ENCODE measurements around the gene CCL17.
"Not testable (repeated sequence)": the region's sequence is repeated elsewhere in the genome, so short reads cannot be mapped to it uniquely, and the experiment has no call there.

Gene CCL17

DNA sequence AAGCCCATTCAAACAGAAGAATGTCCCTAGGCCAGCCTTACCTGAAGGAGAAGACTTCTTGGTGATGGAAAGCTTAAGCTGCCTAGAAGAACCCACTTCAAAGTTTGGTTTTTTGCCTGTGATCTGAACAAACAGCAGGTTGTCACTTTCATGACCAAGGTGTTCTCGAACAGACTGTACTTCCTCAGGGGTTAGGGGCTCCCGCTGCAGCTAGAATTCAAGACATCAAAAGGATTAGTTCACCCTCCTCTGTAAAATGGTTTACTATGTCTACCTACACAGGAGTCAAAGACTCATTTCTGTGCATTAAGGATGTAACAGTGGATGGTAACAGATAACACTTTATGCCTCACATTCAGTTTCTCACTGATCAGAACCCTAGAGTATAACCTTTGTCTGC lies 29.4 kb downstream of the CCL17 start:
- no peak overlapping the region for H2AFZ ChIP-seq (ENCODE audit: low read depth, low read length)
- H3K27me3 ChIP-seq (ENCODE audit: insufficient read depth, low read length), result no peaks in the 10 kb centered on the region
- H3K36me3 ChIP-seq (ENCODE audit: insufficient read depth, low read length), result peaks cover 87% of the 10 kb centered on the region
- no peaks in the 10 kb centered on the region for H3K9me3 ChIP-seq (ENCODE audit: low read length)
- H3K4me3 ChIP-seq (ENCODE audit: low read length), result no peak overlapping the region
- H3K4me1 ChIP-seq (ENCODE audit: insufficient read depth, low read length), result no peaks in the 10 kb centered on the region

DNA sequence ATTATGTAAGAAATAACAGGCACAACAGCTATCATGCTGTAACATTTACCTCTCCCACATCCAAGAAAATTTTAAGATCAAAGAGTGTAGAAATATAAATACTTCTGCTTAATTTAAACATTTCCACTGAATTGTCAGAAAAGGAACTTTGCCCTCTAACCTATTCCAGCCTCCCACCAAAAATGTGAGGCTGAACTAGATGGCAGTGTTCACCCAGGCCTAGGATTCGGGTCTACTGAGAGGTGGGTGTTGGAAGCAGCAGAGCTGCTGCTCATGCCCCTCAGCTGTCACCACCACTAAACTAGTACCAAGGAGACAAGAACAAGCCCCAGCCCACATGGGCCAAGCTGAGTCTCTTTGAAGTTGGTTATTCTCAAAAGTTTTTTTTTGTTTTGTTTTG lies 31.3 kb downstream of the CCL17 start:
- Histone ChIP-seq H3K27me3 (ENCODE audit: insufficient read depth, low read length) (no peaks in the 10 kb centered on the region), H3K36me3 (ENCODE audit: insufficient read depth, low read length) (peaks cover 85% of the 10 kb centered on the region), H3K4me3 (ENCODE audit: low read length) (no peak overlapping the region), H3K9me3 (ENCODE audit: low read length) (no peaks in the 10 kb centered on the region), H3K4me1 (ENCODE audit: insufficient read depth, low read length) (no peaks in the 10 kb centered on the region), H2AFZ (ENCODE audit: low read depth, low read length) (no peak overlapping the region)

DNA sequence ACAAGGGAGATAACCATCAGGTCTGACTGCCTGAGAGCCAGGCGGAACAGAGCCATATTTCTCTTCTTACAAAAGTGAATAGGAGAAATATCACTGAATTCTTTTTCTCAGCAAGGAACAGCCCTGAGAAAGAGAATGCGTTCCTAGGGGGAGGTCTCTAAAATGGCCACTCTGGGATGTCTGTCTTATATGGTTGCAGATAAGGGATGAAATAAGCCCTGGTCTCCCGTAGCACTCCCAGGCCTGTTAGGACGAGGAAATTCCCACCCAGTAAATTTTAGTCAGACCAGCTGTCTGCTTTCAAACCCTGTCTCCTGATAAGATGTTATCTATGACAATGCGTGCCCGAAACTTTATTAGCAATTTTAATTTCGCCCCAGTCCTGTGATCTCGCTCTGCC lies 35.4 kb downstream of the CCL17 start:
- not testable (repeated sequence) for H3K4me3 ChIP-seq (ENCODE audit: low read length); H3K27me3 ChIP-seq (ENCODE audit: insufficient read depth, low read length); H2AFZ ChIP-seq (ENCODE audit: low read depth, low read length); H3K9me3 ChIP-seq (ENCODE audit: low read length); H3K4me1 ChIP-seq (ENCODE audit: insufficient read depth, low read length)
- H3K36me3 ChIP-seq (ENCODE audit: insufficient read depth, low read length), result peaks cover 54% of the 10 kb centered on the region

DNA sequence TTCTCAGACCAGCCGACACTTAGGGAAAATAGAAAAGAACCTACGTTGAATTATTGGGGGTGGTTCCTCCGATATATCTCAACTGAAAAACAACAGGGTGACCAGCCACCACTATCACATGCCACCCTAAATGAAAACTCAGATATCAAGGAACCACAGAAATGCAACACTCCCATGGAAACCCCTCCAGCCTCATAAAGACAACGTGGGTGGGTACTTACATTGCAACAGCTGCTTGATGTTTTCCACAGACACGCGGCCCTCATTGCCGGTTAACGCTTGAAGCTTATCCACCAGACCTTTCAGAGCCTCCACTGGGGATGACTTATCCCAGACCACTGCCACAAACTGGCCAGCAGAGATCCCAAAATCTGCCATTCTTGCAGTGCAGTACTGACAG lies 36.0 kb downstream of the CCL17 start:
- not testable (repeated sequence) for H3K9me3 ChIP-seq (ENCODE audit: low read length); H2AFZ ChIP-seq (ENCODE audit: low read depth, low read length); H3K4me3 ChIP-seq (ENCODE audit: low read length); H3K27me3 ChIP-seq (ENCODE audit: insufficient read depth, low read length); H3K4me1 ChIP-seq (ENCODE audit: insufficient read depth, low read length)
- peaks cover 51% of the 10 kb centered on the region for H3K36me3 ChIP-seq (ENCODE audit: insufficient read depth, low read length)

DNA sequence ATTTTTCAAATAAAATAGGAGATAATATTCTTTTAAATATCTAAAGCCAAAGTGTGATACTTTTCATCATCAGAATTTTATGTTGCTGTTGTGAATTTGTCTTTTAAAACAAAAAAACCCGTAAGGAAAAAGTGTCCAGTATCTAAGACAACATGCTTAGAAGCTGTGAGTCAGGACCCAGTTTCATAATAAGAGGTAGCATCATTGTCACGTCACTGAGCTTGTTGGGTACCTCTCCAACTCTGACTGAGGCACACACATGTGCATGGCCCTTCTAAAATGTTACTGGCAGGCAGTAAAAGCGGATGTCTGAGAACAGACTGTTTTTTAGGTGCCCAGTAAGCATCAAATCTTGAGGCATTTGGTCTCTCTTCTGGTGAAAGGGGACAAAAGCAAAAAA lies 40.1 kb downstream of the CCL17 start:
- Histone ChIP-seq H3K9me3 (ENCODE audit: low read length) (no peaks in the 10 kb centered on the region), H3K27me3 (ENCODE audit: insufficient read depth, low read length) (no peaks in the 10 kb centered on the region), H3K4me3 (ENCODE audit: low read length) (no peak overlapping the region), H2AFZ (ENCODE audit: low read depth, low read length) (no peak overlapping the region), H3K36me3 (ENCODE audit: insufficient read depth, low read length) (peaks cover 16% of the 10 kb centered on the region), H3K4me1 (ENCODE audit: insufficient read depth, low read length) (peaks cover 13% of the 10 kb centered on the region)

DNA sequence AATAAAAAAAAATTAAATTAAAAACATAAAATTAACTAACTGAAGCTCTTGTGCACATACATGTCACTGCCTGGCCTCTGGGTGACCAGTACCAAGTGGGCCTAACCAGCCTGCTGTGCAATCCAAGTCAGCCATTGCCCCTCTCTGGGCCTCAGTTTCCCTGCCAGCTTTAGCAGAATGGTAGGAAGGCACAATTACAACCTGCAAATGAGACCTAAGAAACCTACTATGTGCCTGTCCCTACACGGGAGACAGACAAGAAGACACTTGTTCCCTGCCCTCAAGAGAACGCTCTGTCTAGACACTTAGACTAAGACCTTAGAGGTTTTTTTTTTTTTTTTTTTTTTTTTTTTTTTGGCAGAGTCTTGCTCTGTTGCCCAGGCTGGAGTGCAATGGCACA lies 40.9 kb downstream of the CCL17 start:
- H3K27me3 ChIP-seq (ENCODE audit: insufficient read depth, low read length), result no peaks in the 10 kb centered on the region
- H3K4me1 ChIP-seq (ENCODE audit: insufficient read depth, low read length), result peaks cover 13% of the 10 kb centered on the region
- H3K9me3 ChIP-seq (ENCODE audit: low read length), result no peaks in the 10 kb centered on the region
- peaks cover 11% of the 10 kb centered on the region for H3K36me3 ChIP-seq (ENCODE audit: insufficient read depth, low read length)
- no peak overlapping the region for H2AFZ ChIP-seq (ENCODE audit: low read depth, low read length)
- H3K4me3 ChIP-seq (ENCODE audit: low read length), result no peak overlapping the region

GRCh38 chr16:57446531-57447185 lies 42.1 kb downstream of the CCL17 start:
- Histone ChIP-seq H3K4me1 (ENCODE audit: insufficient read depth, low read length) (peaks cover 13% of the 10 kb centered on the region), H2AFZ (ENCODE audit: low read depth, low read length) (peak overlapping the region; percentile 22), H3K4me3 (ENCODE audit: low read length) (peak overlapping the region; percentile 72), H3K9me3 (ENCODE audit: low read length) (no peaks in the 10 kb centered on the region), H3K27me3 (ENCODE audit: insufficient read depth, low read length) (no peaks in the 10 kb centered on the region), H3K36me3 (ENCODE audit: insufficient read depth, low read length) (peaks cover 8% of the 10 kb centered on the region)

GRCh38 chr16:57447186-57447962 lies 42.8 kb downstream of the CCL17 start, which contains the start of the genes CIAPIN1 and COQ9:
Gene CIAPIN1, minus strand, starts transcription at chr16:57447385. Its CDS starts 6,457 bp downstream, at chr16:57440928.
Gene COQ9, plus strand, starts transcription at chr16:57447479. Its CDS starts 27 bp downstream, at chr16:57447506.
- Histone ChIP-seq H3K4me3 (ENCODE audit: low read length) (peak within 1 kb of the TSS; percentile 72), H3K27me3 (ENCODE audit: insufficient read depth, low read length) (no peaks in the 10 kb centered on the region), H2AFZ (ENCODE audit: low read depth, low read length) (peak within 1 kb of the TSS; percentile 33), H3K9me3 (ENCODE audit: low read length) (no peaks in the 10 kb centered on the region), H3K4me1 (ENCODE audit: insufficient read depth, low read length) (peaks cover 13% of the 10 kb centered on the region), H3K36me3 (ENCODE audit: insufficient read depth, low read length) (peaks cover 14% of the 10 kb centered on the region)

DNA sequence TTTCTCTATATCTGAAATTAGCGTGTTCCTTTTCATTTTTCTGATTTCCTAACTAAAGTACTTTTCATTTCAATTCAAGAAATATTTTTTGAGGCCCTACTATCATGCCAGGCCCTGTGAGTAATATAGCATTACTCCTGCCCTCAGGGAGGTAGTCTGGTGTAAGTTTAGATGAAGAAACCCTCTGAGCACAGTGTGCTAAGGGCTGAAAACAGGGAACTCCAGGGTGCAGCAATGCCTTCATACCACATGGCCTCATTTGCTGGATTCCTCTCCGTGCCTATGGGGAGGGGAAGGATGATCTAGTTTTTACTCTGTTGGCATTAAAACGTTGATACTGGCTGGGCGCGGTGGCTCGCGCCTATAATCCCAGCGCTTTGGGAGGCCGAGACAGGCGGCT lies 47.5 kb downstream of the CCL17 start:
- Histone ChIP-seq H3K4me1 (ENCODE audit: insufficient read depth, low read length) (peaks cover 6% of the 10 kb centered on the region), H3K4me3 (ENCODE audit: low read length) (no peak overlapping the region), H3K27me3 (ENCODE audit: insufficient read depth, low read length) (no peaks in the 10 kb centered on the region), H3K36me3 (ENCODE audit: insufficient read depth, low read length) (peaks cover 54% of the 10 kb centered on the region), H2AFZ (ENCODE audit: low read depth, low read length) (no peak overlapping the region), H3K9me3 (ENCODE audit: low read length) (no peaks in the 10 kb centered on the region)

- no peaks in the 10 kb centered on the region for H3K9me3 ChIP-seq (ENCODE audit: low read length)
- H3K27me3 ChIP-seq (ENCODE audit: insufficient read depth, low read length), result no peaks in the 10 kb centered on the region
- peaks cover 65% of the 10 kb centered on the region for H3K36me3 ChIP-seq (ENCODE audit: insufficient read depth, low read length)
- peak within 1 kb of the TSS; percentile 89 for H3K4me3 ChIP-seq (ENCODE audit: low read length)
- peaks cover 7% of the 10 kb centered on the region for H3K4me1 ChIP-seq (ENCODE audit: insufficient read depth, low read length)
- no peak within 1 kb of the TSS for H2AFZ ChIP-seq (ENCODE audit: low read depth, low read length)
These were observed 57.8 kb downstream of the CCL17 start, which contains the start of gene POLR2C for GRCh38 chr16:57462209-57462977. Gene POLR2C, plus strand, starts transcription at chr16:57462679. Its CDS starts 46 bp downstream, at chr16:57462725.

DNA sequence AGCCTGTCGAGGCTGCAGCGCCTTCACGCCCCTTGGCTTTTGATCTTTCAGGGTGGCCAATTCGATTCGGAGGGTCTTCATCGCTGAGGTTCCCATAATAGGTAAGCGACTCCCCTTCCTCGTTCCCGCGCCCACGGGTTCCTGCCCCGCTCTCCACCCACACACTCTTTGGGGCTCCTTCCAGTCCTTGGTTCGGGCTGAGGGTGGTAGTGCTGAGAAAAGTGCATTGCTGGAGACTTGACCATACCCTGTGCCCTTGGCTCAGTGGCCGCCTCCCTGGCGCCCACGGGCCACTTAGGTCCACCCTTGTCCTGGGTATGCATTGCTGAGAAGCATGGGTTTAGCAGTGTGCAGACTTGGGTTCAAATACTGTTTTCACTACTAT lies 58.4 kb downstream of the CCL17 start:
- peak overlapping the region; percentile 89 for H3K4me3 ChIP-seq (ENCODE audit: low read length)

DNA sequence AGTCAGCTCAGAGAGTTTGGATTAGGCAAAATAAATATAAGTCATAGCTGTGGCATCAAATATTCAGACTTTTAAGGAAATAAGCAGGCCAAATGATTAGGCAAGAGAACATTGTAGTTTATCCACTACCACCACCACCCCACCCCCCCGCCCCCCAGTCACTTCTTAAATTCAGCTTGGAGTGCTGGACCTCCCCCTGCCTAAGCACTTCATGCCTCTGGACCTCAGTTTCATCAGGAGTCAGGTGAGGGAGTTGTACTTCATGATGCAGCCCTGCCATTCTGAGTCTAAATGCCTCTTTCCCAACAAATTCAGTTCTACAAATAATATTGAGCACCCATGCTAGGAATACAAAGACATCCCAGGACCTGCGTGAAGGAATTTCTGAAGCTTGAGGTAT lies 60.0 kb downstream of the CCL17 start:
- no peaks in the 10 kb centered on the region for H3K27me3 ChIP-seq (ENCODE audit: insufficient read depth, low read length)
- no peak overlapping the region for H2AFZ ChIP-seq (ENCODE audit: low read depth, low read length)
- no peak overlapping the region for H3K4me3 ChIP-seq (ENCODE audit: low read length)
- H3K4me1 ChIP-seq (ENCODE audit: insufficient read depth, low read length), result peaks cover 7% of the 10 kb centered on the region
- H3K9me3 ChIP-seq (ENCODE audit: low read length), result no peaks in the 10 kb centered on the region
- H3K36me3 ChIP-seq (ENCODE audit: insufficient read depth, low read length), result peaks cover 63% of the 10 kb centered on the region

More for the DNA sequence above, 58.4 kb downstream of the CCL17 start:
- Histone ChIP-seq H2AFZ (ENCODE audit: low read depth, low read length) (no peak overlapping the region), H3K27me3 (ENCODE audit: insufficient read depth, low read length) (no peaks in the 10 kb centered on the region), H3K9me3 (ENCODE audit: low read length) (no peaks in the 10 kb centered on the region), H3K36me3 (ENCODE audit: insufficient read depth, low read length) (peaks cover 63% of the 10 kb centered on the region), H3K4me1 (ENCODE audit: insufficient read depth, low read length) (peaks cover 7% of the 10 kb centered on the region)
